Endothelial cell of umbilical vein (primary cell): ENCODE data around the gene CCDC187.

Experiments used
- JUN ChIP-seq: IDR thresholded peaks from 2 replicates; pipeline ENCODE4 v1.6.1; 2011; ENCODE audit warnings: borderline replicate concordance, low read depth; ENCODE audit not compliant: insufficient read length, insufficient read depth
- POLR2A ChIP-seq: IDR thresholded peaks from 2 replicates; pipeline ENCODE4 v1.6.1; 2012; ENCODE audit warnings: low read depth, mild to moderate bottlenecking, control low read depth, low read length
- TF ChIP-seq, protein P1 (sequence below), 2 donors: IDR thresholded peaks; 1 replicate in 1 of 2; 2 replicates in 1 of 2; pipeline ENCODE4 v1.5.1; 2011; ENCODE audit warnings: low read length in 2 of 2, mild to moderate bottlenecking in 2 of 2, moderate library complexity in 2 of 2, control low read depth in 1 of 2, inconsistent platforms in 1 of 2, low read depth in 1 of 2; ENCODE audit not compliant: insufficient read depth in 1 of 2; ENCODE audit errors: extremely low read depth in 1 of 2

- TF ChIP-seq, protein P1, sequence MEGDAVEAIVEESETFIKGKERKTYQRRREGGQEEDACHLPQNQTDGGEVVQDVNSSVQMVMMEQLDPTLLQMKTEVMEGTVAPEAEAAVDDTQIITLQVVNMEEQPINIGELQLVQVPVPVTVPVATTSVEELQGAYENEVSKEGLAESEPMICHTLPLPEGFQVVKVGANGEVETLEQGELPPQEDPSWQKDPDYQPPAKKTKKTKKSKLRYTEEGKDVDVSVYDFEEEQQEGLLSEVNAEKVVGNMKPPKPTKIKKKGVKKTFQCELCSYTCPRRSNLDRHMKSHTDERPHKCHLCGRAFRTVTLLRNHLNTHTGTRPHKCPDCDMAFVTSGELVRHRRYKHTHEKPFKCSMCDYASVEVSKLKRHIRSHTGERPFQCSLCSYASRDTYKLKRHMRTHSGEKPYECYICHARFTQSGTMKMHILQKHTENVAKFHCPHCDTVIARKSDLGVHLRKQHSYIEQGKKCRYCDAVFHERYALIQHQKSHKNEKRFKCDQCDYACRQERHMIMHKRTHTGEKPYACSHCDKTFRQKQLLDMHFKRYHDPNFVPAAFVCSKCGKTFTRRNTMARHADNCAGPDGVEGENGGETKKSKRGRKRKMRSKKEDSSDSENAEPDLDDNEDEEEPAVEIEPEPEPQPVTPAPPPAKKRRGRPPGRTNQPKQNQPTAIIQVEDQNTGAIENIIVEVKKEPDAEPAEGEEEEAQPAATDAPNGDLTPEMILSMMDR (IDR thresholded peaks at IDR 0.05; ENCODE audit: extremely low read depth in 1 of 2, insufficient read depth in 1 of 2, low read depth in 1 of 2, low read length in 2 of 2): no peak
- TF ChIP-seq POLR2A (no peak), JUN (no peak)
Measured at GRCh38 chr9:136276716-136277115, 27.2 kb downstream of the CCDC187 start.
